ENCODE measurements around the gene SLC15A1.
A peak's percentile ranks its signal among the peaks of the same experiment; 100 is the strongest.

SLC15A1 gene

GRCh38 chr13:98706446-98707110 is 45.9 kb downstream of the SLC15A1 start:
- peak; percentile 15 for DNase-seq (ENCODE audit: low read depth, low spot score)

DNA sequence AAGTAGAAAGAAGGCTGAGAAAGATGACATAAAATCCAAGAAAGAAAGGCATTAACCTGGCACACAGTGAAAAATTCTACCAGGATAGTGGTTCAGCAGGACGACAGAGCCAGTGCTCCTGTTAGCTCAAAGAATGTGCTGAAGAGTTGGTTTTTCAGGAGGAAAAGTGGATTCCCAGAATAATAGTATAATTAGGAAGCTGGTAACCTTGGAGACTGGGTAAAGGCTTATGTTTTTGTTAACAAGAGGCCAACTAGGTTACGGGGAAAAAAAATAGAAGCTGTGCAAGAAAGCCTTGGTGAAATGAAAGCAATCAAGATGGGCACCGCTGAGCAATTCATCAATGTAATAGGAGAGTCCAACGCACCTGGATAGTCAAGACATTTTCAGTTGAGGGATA is 54.7 kb downstream of the SLC15A1 start:
- peak; percentile 56 for DNase-seq (ENCODE audit: low read depth, low spot score)

GRCh38 chr13:98693756-98694155 is 58.7 kb downstream of the SLC15A1 start:
- DNase-seq (ENCODE audit: low read depth, low spot score), result no peak

DNA sequence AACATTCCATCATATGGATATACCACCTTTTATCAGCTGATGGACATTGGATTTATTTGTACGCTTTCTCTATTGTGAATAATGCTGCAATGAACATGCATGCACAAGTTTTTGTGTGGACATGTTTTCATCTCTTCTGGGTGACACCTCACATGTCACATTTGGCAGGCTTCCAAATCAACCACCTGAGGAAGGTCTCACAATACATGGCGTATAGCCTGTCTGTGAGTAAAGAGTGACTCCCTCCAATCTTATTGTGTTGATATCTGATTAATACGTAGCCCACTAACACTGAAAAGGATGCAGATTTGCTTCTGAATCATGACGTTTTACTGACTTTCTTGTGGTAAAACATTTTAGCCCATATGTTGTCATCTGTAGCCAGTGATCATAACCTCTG is 61.1 kb downstream of the SLC15A1 start:
- DNase-seq (ENCODE audit: low read depth, low spot score), result no peak

DNA sequence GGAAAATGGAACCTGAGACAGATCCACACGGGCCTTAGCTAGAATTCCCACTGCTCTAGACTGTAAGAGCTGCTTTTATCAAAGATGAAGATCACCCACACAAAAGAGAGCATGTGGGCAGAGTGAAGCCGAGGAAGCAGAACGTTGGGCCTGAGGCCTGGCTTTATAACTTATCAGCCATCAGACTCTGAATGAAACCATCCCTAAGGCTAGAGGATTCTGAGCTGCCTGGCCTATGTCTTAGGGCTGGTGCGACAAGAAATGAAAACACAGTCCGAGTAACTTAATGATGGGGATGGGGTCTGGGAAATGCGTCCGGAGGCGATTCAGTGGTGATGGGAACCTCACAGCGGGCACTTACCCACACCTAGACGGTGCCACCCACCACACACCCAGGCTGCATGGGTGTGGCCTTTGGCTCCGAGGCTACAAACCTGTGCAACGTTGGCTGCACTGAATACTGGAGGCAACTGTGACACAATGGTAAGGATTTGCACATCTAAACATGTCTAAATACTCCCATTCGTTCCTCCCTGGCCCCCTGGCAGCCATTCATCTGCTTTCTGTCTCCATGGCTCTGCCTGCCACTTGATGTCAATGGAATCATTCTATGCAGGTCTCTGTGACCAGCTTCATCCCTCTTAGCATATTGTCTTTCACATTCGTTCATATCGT is 62.0 kb downstream of the SLC15A1 start:
- no peak for DNase-seq (ENCODE audit: low read depth, low spot score)

DNA sequence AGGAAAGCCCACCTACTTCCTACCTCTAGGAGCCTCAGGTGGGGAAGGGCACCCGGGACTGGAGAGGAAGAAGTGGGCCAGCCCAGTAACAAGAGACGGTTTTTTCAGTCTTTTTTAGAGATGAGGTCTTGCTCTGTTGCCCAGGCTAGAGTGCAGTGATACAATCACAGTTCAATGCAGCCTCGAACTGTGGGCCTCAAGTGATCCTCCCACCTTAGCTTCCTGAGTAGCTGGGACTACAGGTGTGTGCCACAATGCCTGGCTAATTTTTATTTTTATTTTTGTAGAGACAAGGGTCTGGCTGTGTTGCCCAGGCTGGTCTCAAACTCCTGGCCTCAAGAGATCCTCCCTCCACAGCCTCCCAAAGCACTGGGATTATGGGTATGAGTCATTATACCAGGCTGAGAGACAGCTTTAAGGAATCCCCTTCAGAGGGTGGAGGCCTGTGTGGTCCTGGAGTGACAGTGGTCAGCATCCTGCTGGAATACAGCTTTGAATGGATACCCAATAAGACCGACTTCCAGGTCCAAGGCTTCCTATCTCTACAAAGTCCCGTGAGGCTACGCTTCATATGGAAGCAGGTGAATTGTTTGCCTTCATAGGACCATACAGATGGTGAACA is 63.0 kb downstream of the SLC15A1 start:
- DNase-seq (ENCODE audit: low read depth, low spot score), result no peak

DNA sequence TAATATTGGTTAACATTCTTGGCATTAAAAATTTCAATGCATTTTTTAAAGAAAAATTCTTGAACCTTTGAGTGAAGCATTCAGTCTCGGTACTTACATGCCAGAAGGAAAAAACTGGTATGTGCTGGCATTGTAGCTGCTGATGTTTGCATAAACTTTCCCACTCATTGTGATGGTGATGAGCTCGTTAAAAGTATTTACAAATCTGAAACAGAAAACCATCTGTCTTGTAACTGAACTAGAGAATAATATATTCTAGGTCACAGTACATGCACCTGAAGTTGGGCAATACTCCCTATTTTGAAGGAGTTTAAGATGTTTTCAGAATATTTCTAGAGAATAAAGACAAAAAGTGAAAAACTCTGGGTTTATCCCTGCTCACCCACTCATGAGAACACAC is 64.1 kb downstream of the SLC15A1 start:
- DNase-seq (ENCODE audit: low read depth, low spot score), result peak; percentile 71

- no peak for DNase-seq (ENCODE audit: low read depth, low spot score)
Measured at GRCh38 chr13:98687319-98687718, 65.2 kb downstream of the SLC15A1 start.

- no peak for DNase-seq (ENCODE audit: low read depth, low spot score)
Measured at GRCh38 chr13:98686270-98686669, 66.2 kb downstream of the SLC15A1 start.

DNA sequence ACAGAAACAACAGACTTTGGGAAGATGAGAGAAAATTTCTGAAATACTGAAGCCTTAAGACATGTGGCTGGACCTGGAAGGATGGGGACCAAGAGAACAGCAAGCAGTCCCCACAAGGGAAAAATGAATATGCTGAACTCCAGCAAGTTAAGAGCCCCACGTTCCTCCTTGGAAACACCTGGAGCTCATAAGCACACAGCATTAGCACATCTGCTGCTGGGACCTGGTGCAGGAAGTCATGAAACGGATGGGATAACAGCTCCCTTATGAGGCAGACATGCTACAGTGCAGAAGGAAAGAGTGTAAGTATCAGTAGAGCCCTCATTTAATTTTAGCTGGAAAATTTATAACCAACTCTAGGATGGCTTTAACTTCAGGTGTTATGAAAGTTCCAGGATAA is 67.3 kb downstream of the SLC15A1 start:
- no peak for DNase-seq (ENCODE audit: low read depth, low spot score)

- DNase-seq (ENCODE audit: low read depth, low spot score), result no peak
Measured at GRCh38 chr13:98681049-98681448, 71.4 kb downstream of the SLC15A1 start.

- no peak for DNase-seq (ENCODE audit: low read depth, low spot score)
Measured at GRCh38 chr13:98678741-98679140, 73.7 kb downstream of the SLC15A1 start.

GRCh38 chr13:98677398-98677797 is 75.1 kb downstream of the SLC15A1 start:
- DNase-seq (ENCODE audit: low read depth, low spot score), result peak; percentile 94

DNA sequence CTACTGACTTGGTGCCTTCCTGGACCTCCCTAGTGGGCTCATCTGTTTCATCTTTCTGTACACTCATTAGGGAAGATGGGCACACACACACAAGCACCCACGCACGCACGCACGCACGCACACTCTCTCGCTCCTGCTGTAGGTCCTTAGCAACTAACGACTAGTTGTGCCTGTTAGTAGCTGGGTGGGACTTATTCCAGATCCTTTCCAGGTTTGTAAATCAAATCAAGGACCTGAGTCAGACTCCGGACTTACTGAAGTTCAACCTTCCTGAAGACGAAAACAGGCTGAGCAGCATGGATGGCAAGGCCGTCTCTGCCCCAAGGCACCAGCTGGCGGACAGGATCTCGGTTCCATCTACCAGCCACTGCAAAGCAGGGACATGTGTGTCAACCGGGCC is 76.2 kb downstream of the SLC15A1 start:
- DNase-seq (ENCODE audit: low read depth, low spot score), result peak; percentile 16

DNA sequence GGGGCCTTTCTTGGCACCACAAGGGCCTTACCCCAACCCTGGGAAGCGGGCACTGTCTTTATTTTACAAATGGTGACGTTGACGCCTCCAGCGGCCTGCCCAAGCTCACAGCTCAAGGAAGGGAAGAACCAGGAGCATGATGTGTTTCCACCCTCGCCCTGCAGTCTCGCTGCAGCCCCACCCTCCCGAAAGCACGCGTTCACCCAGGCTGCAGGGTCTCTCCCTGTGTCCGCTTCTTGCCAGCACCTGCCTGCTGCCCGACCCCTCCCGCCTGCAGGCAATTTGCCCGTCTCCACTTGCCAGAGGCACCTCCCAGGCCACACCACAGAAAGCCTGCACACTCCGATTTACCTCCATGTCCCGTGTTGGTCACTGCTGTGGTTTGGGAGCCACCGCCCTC is 76.6 kb downstream of the SLC15A1 start:
- no peak for DNase-seq (ENCODE audit: low read depth, low spot score)

DNA sequence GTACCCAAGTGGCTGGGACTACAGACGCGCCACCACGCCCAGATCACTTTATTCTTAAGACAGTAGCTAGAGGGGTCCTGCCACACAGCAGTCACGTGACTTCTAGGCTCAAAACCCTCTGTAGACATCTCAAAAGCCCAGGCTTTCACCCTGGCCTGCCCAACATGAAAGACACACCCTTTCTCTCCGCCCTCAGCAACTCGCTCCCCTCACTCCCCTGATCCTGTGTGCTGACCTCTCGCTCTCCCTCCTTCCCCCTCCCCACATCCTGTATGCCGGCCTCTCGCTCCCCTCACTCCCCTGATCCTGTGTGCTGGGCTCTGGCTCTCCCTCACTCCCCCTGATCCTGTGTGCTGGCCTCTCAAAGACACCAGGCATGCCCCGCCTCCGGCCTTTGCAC is 77.4 kb downstream of the SLC15A1 start:
- no peak for DNase-seq (ENCODE audit: low read depth, low spot score)

- DNase-seq (ENCODE audit: low read depth, low spot score), result peak; percentile 87
Measured at GRCh38 chr13:98672947-98673613, 79.4 kb downstream of the SLC15A1 start.

- DNase-seq (ENCODE audit: low read depth, low spot score), result no peak
Measured at GRCh38 chr13:98668155-98668554, 84.3 kb downstream of the SLC15A1 start.

DNA sequence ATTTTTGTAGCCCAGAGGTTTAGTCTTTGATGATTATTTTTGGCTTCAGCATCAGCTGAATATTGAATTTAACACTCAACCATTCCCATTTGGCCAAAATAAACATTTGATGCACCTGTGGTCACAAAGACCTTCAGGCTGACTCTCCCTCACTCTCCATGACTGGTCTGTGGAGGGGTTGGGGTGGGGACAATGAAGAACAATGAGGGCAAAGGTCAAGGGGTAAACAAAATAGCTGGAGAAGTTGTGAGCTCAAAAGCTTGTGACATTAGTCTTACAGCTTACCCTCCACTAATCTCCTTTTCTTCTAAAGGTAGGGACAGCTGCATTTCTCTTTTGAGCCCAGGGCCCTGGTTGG is 86.9 kb downstream of the SLC15A1 start:
- peak; percentile 50 for DNase-seq (ENCODE audit: low read depth, low spot score)

- peak; percentile 59 for DNase-seq (ENCODE audit: low read depth, low spot score)
Measured at GRCh38 chr13:98664924-98665637, 87.4 kb downstream of the SLC15A1 start.

DNA sequence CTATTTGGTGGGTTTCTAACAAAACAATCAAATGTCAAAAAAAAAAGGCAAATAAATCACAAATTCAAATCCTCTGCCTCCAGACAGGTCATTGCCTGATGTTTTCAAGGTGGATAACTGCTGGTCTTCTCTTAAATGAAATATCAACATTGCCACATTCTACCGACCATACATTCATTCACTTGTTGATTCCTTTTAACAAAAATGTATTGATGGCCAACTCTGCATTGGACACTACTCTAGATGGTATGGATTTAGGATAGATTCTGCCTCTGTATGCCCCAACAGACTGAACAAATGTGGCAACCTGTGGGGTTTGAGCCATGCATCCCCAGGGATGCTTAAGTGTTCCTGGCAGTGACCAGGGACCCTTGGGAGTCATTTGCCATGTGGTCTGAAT is 88.0 kb downstream of the SLC15A1 start:
- DNase-seq (ENCODE audit: low read depth, low spot score), result peak; percentile 12

DNA sequence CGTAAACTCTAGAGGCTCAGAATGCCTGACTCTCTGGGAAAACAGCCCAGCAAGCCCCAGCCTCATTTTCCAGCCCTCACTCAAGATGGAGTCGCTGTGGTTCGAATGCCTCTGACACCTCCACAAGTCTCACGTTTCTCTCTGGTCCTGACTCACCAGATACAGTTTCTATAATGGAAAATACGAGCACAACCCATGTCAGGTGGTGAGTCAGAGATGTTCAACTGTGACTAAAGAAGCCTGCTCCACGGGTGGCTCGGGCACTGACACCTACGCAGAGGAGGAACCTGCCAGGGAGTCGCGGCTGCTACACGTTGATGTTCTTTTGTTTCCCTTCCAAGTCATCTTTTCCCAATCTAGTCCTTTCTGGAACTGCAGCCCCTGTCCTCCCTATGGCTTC is 88.4 kb downstream of the SLC15A1 start:
- DNase-seq (ENCODE audit: low read depth, low spot score), result peak; percentile 81
